GM19240 (cell line): ENCODE data around the gene ABCB10.
"Not testable (repeated sequence)": the region's sequence is repeated elsewhere in the genome, so short reads cannot be mapped to it uniquely, and the experiment has no call there.

Experiments used
- DNase-seq: peaks from one replicate; pipeline ENCODE4 v3.0.0; 2011; ENCODE audit warnings: low spot score; ENCODE audit not compliant: insufficient read length

The ABCB10 gene

GRCh38 chr1:229537894-229538293 lies 20.6 kb downstream of the ABCB10 start:
- no peak for DNase-seq

GRCh38 chr1:229536982-229537381 lies 21.5 kb downstream of the ABCB10 start:
- DNase-seq: no peak

- DNase-seq: no peak
These were observed 23.3 kb downstream of the ABCB10 start for GRCh38 chr1:229535230-229535629.

- DNase-seq: no peak
These were observed 27.2 kb downstream of the ABCB10 start for GRCh38 chr1:229531326-229531725.

GRCh38 chr1:229529639-229530038 lies 28.9 kb downstream of the ABCB10 start:
- DNase-seq: no peak

- DNase-seq: no peak
These were observed 31.8 kb downstream of the ABCB10 start for GRCh38 chr1:229526695-229527094.

- DNase-seq: no peak
These were observed 35.5 kb downstream of the ABCB10 start for GRCh38 chr1:229523052-229523451.

GRCh38 chr1:229514578-229515275 lies 43.8 kb downstream of the ABCB10 start:
- peak; percentile 11 for DNase-seq

GRCh38 chr1:229511625-229512024 lies 46.9 kb downstream of the ABCB10 start:
- DNase-seq: not testable (repeated sequence)

GRCh38 chr1:229511201-229511600 lies 47.3 kb downstream of the ABCB10 start:
- DNase-seq: not testable (repeated sequence)

- DNase-seq: no peak
These were observed 48.9 kb downstream of the ABCB10 start for GRCh38 chr1:229509576-229509975.

- no peak for DNase-seq
These were observed 49.6 kb downstream of the ABCB10 start for GRCh38 chr1:229508823-229509337.

- peak; percentile 80 for DNase-seq
These were observed 50.3 kb downstream of the ABCB10 start, which contains the start of gene NUP133 for GRCh38 chr1:229507951-229508822. Gene NUP133 (minus strand): TSS chr1:229508341. CDS start chr1:229508249, 92 bp downstream.

GRCh38 chr1:229507502-229507901 lies 51.0 kb downstream of the ABCB10 start:
- DNase-seq: no peak

GRCh38 chr1:229506633-229507032 lies 51.9 kb downstream of the ABCB10 start:
- no peak for DNase-seq

GRCh38 chr1:229495782-229496181 lies 62.7 kb downstream of the ABCB10 start:
- no peak for DNase-seq

GRCh38 chr1:229487181-229487580 lies 71.3 kb downstream of the ABCB10 start:
- DNase-seq: no peak

- DNase-seq: no peak
These were observed 73.2 kb downstream of the ABCB10 start for GRCh38 chr1:229485318-229485717.

- DNase-seq: no peak
These were observed 76.0 kb downstream of the ABCB10 start for GRCh38 chr1:229482511-229482910.

- no peak for DNase-seq
These were observed 78.0 kb downstream of the ABCB10 start for GRCh38 chr1:229480495-229480894.

- peak; percentile 33 for DNase-seq
These were observed 78.7 kb downstream of the ABCB10 start for GRCh38 chr1:229479660-229480399.

GRCh38 chr1:229478852-229479251 lies 79.7 kb downstream of the ABCB10 start:
- no peak for DNase-seq
